Activated CD4-positive, CD25-positive, alpha-beta regulatory T cell treated with anti-CD3 and anti-CD28 coated beads, Interleukin-2, amount 50 U/mL, for 16 hours (primary cell): Measurements from ENCODE around the gene AQP2.

Experiments used
- DNase-seq: peaks from one replicate; pipeline ENCODE4 v3.0.0-alpha.2; 2020; ENCODE audit warnings: low read depth, low spot score

Gene AQP2

DNA sequence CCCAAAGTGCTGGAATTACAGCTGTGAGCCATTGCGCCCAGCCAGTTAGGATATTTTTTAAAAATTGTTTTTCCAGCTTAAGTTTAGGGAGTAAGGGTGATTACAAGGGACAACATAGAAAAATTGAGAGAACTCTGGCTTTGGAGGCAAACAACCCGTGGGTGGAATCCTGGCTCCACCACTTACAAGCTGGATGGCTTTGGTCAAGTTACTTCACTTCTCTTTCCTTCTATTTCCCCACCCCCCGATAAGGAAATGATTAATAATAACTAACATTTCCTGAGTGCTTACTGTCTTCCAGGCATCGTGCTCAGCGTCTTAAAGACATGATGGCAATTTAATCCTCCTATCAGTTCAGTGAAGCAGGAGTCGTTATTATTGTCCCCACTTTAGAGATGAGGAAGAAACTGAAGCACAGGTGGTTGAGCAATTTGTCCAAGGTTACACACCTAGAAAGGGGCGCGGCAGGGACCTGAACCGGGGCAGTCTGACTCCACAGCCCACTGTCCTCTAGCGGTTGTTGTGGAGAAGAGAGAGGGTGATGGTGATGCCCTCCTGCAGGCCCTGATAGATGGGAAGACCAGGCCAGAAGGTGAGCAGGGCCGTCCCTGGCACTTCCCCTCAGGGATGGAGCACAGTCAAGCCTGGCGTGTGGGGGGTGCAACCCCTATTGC, 30.2 kb upstream of the AQP2 start:
- DNase-seq, result no peak

DNA sequence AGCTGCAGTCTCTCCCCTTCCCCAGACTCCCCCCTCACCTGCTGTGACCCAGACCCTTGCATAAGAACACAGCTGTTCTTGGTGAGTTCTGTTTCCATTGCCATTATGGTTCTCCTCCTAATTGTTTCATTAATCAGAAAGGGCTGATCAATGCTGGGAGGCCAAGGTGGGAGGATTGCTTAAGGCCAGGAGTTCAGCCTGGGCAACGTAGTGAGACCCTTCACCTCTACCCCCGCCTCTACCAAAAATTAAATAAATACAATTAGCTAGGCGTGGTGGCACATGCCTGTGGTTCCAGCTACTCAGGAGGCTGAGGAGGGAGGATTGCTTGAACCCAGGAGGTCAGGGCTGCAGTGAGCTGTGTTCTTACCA, 29.6 kb upstream of the AQP2 start:
- no peak for DNase-seq

DNA sequence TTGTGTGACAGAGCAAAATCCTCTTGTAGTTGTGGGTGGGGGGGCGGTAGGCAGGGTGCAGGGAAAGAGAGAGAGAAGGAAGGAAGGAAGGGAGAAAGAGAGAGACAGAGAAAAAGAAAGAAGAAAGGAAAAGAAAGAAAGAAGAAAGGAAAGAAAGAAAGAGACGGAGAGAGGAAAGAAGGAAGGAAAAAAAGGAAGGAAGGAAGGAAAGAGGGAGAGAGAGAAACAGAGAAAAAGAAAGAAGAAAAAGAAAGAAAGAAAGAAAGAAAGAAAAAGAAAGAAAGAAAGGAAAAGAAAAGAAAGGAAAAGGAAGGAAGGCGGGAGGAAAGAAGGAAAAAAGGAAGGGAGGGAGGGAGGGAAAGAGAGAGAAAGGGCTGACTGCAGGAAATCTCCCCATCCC, 29.2 kb upstream of the AQP2 start:
- no peak for DNase-seq

DNA sequence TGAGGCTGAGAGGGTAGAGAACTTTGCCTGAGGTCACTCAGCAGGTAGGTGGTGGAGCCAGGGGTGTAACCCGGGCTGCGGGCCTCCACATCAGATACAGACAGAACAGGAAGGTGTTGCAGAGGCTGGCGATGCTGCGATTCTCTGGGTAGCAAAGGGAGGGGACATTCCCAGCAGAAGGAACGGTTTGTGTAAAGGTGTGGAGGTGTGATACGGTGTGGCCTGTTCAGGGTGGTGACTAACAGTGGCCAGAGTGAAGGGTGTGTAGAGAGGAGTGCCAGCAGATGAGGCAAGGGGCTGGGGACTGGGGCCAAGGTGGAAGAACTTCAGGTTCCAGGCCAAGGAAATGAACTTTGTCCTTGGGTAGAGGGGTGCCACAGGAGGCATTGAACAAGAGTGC, 28.6 kb upstream of the AQP2 start:
- no peak for DNase-seq

DNA sequence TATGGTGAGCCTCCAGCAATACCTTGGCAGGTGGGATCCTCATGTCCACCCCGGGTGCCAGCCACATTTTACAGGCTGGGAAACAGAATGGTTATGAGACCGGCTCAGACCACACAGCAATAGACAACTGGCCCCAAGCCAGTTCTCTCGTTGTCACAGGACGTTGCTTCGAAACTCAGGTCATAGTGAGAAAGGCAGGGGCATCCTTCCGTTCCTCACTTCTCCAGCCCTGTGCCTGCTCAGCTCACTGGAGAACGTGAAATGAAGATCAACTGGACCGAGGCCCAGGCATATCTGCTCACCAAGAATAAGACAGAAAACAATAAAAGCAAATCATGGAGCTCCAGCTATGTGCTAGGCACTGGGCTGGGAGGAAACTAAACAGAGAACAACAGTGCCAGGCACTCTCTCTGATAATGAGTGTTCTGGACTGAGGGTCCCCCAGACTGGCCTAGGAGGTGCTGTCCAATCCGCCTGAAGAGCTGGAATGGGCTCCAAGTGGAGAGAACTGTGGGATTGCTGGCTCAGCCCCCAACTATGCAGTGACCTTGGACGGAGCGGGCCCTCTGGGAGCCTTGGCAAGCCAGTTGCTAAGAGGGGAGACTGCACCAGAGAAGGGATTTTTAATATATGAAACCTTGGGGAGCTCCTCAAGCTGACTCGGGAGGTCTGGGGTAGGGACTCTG, 28.0 kb upstream of the AQP2 start:
- no peak for DNase-seq

DNA sequence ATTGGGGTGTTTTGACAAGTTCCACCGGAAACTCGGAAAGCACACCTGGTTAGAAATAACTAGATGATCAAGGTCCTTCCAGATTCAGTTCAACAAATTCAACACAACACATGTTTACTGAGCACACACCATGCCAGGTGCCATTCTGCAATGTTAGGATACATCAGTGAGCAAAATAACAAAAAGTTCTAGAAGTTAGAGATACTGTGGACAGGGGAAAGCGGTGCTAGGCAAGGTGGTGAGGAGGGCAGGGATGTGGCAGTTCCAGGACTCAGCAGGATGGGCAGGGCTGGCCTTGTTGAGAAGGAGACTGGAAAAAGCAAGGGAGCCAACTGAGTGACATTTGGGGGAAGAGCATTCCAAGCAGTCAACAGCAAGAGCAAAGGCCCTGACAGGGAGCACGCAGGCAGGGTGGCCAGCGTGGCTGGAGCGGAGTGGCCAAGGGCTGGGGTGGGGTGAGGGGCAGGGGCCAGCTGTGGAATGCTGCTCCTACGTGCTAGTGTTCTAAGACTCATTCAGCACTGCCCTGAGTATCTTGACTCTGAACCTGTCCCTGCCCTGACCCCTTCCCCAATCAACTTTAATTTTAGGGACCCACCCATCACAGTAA, 27.4 kb upstream of the AQP2 start:
- DNase-seq, result no peak

DNA sequence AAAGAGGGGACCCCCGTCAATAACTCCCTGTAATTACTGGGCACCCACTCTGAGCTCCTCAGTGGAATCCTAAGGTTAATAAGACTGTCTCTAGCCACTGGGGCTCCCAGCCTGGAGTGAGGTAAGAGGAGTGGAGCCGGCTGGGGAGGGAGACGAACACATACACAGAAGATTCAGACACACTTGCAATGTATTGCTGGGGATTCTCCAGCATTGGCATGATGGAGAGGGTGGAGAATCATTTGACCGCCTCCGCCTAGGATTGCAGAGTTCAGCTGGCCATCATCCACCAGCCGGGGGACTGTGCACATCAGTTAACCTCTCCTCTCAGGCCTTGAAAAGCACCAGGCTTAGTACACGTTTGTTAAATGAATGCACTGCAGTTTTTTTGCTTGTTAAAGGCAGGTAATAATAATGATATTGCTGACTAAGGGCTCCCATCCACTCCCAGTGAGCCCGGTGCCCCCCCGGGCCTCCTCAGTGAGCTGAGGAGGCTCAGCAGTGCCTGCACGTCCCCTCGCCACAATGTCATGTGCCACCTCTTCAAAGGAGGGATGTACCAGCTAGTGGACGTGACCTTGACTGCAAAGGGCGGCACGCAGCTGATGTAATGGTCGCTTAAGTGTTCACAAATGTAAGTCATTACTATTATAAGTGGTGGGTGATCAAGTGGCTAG, 26.5 kb upstream of the AQP2 start:
- DNase-seq, result no peak

DNA sequence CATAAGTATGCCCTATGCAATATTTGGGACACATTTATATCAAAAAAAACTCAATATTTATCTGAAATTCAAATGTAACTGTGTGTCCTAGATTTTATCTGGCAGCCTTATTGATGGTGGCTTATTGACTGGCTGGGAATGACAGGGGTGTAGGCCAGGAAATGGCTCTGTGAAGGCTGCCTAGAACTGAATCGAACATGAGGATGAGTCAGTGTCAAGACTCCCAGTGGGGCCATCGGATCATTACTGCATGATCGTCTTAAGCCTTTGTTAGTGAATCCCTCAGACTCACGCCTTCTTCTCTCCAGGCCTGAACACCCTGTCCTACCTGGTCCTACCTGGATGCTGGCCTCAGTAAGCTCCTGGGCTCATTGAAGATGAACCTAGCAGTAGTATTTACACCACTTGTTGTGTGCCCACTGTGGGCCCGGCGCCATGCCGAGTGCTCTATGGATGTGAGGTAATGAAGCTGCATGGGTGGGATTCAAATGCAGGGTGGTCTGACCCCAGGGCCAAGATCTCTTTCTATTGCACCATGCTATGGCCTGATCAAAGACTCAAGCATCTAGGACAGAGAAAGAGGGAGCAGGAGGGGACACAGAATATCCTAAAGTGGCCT, 25.8 kb upstream of the AQP2 start:
- no peak for DNase-seq

DNA sequence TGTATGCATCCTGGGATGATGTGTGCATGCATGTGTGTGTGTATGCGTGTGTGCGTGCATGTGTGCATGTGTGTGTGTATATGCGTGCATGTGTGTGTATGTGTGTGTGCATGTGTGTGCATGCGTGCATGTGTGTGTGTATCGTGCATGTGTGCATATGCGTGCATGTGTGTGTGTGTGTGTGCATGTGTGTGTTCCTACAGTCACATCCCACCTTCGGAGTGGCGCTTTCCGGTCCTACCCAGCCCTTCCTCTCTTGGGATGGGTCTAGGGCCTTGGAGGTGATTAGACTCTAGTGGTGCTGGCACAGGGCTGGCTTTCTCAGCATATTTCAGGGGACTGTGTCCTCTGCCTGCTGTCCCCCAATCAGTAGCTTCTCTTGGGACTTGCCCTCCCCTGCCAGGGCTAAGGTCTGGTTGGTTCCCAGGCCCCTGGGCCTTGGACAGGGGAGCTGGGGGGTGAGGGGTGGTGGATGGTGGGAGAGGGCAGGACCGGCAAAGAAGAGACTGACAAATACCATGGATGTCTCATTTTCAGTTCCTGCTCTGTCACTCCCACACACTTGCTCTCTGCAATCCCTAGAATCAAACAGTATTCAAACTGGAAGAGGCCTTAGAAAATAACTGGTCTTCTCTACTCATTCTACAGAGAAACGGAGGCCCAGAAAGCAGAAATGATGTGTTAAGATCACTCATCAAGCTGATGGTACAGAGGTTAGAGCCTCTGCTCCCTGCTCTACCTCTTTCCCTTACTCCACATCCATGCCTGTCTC, 24.9 kb upstream of the AQP2 start:
- no peak for DNase-seq

DNA sequence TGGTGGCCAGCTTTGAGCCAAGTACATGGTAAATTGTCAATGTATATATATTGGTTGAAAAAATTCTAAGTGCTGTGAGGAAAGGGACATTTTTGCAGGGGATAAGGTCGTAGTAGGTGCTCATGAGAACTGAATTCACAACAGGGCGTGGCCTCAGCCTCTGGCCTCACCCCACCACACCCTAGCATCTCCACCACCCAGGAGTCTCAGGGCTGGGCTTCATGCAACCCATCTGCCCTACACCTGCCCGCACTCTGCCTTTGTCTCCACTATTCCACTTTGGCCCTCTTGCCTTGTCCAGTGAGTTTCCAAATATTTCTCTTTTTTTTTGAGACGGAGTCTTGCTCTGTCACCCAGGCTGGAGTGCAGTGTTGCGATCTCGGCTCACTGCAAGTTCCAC, 22.1 kb upstream of the AQP2 start:
- DNase-seq, result no peak

DNA sequence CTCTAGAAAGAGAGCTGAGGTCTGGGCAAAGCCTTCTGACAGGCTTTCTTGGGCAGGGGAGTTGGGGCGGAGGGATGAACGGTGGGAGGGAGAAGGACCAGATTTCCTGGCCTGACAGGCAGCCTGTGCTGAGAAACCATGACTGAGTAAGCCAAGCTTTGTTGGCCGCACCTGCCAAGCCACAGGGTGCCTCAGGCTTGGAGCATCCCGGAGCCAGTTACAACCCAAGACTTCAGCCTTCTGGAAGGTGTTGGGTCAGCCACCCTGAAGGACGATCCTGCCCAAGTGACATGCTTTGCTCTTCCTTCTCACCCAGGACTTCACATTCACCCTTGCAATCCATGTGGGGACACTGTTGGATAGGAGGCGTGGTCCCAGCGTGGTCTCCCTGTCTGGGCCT, 21.0 kb upstream of the AQP2 start:
- DNase-seq, result no peak

DNA sequence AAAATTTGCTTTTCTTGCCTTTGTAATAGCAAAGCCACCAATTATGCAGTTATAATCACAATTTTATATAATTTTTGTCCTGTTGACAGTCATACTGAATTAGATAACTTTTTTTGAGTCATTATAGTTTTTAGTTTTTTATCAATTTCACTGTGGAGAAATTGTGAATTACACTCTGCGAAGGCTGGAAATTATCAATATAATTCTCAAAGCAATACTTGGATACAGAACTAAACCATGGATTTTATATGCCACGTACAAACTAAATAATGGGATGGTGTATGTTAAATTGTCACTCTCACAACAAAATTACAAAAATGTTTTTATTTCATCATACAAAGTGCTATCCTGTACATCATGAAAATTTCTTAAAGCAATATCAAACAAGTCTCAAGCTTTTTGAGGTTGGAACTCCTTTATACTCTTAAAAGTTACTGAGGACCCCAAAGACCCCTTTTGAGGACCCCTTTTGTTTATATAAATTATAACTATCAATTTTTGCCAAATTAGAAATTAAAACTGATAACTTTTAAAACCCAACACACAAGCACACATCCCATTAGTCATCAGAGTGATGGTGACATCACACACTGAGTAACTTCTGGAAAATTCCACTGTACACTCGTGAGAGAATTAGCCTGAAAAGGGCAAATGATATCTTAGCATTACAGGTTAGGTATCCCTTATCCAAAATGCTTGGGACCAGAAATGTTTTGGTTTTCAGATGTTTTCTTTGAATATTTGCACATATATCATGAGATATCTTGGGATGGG, 19.8 kb upstream of the AQP2 start:
- DNase-seq, result no peak

DNA sequence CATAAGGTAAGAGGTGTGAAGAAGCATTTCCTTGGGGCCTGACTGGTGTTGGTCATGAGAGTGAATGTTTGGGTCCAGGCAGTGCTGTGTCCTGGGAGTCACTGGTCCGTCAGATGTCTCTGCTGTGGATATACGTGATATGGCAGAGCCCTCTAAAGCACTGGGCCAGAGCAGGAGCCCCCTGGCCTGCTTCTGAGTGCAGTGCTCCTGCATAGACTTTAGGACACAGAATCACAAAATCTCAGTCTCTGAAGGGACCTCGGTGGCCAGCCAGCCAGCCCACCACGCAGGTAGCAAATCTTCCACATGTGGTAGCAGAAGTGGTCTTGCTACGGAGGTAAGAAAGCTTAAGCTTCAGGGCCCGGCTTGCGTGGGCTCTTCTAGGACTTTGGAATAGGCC, 18.5 kb upstream of the AQP2 start:
- DNase-seq, result no peak

DNA sequence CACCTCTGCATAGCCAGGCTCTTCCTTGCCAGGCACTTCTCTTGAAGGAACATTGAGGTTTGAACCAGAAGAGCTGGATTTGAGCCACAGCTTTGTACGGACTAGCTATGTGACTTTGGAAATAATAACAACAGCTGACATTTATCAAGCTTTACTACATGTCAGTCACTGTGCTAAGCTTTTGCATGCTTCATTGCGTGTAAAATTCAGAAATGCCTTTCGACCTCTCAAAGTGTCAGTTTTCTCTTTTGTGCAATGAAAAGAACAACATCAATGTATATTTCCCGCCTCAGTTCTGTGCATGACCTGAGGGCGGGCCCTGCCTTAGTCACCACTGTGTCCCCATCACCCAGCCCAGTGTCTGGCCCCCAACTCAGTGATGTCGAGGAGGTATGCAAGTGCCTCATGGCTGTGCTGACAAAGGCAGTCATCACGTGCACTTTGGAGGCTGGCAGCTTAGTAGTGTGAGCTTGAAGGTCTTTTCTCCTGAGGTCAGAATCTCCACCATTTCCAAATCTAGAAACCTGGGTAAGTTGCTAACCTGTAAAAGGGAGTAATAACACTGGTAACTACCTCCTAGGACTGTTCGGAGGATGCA, 17.9 kb upstream of the AQP2 start:
- no peak for DNase-seq

DNA sequence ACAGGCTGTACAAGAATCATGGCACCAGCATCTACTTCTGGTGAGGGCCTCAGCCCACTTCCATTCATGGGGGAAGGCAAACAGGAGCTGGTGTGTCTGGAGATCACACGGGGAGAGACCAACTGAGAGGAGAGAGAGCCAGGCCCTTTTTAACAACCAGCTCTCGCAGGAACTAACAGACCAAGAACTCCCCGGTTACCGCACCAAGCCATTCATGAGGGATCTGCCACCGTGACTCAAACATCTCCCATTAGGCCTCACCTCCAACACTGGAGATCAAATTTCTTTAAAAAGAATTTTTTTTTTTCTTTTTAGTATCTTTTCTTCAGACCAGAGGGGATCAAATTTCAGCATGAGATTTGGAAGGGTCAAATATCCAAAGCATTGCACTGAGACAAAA, 16.7 kb upstream of the AQP2 start:
- no peak for DNase-seq

DNA sequence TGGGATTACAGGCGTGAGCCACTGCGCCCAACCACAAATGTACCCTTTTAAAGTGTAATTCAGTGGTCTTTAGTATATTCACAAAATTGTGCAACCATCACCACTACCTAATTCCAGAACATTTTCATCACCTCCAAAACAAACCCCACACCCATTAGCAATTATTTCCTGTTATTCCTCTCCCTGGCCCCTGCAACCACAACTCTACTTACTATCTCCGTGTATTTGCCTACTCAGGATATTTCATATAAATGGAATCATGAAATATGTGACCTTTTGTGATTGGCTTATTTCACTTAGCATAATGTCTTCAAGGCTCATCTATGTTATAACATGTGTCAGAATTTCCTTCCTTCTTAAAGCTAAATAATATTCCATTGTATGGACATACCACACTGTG, 16.0 kb upstream of the AQP2 start:
- DNase-seq, result no peak

DNA sequence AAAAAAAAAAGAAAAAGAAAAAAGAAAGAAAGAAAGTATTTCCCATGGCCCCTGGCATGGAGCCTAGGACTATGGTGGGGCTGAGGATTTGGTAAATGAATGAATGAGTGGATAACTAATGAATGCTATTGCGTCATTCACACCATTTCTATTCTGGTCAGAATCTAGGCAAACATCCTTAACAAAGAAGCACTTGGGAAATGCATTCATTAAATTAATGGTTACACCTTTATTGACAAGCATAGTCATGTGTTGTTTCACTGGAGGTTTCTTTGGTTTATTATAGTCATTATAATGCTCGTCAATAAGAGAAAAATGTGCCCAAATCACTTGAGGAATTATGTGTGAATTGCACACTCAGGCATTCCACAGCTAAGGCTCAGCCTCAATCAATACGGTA, 13.6 kb upstream of the AQP2 start:
- no peak for DNase-seq

DNA sequence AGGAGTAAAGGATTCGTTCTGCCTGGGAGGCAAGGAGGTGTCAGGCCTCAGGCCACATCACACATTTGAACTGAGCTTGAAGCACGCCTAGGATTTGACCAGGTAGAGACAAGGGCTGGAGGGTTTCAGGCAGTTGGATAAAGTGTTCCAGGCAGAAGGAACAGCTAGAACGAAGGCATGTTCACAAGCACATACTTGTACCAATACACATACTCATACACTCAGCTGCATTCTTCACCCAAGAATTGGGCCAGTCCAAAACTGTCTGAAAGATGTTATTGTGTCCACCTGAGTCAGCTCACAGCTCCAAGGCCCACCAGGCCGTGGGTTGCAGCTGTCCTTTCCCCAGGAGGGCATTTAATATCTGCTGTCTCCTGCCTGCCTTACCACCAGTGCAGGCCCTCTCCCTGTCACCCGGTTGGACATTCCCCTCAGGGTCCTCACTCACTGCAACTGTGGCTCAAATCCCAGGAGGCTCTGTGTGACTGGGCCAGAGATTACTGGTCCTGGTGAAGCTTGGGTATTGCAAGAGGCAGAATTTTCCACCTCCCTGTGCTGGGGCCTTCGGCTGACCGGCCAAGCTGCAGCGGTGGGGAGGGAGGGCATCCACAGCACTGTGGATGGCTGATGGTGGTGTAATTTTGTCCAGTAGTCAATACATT, 12.8 kb upstream of the AQP2 start:
- DNase-seq, result no peak

DNA sequence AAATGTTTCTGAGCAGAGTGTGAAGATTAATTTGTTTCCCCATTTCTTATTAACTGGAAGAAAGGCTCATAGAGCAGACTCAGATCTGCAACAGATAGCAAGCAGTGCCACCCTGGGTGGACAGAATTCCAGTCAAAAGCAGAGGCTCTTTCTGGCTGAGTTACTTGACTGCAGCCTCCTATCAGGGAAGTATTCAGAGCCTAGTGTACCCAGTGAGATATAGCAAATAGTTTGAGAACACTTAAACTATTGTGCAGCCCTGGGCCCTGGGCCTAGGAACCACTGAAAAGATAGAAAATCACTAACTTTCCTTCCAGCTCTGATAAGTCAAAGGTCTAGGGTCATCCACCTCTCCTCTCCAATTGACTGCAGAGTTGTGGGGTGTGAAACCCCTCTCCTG, 11.2 kb upstream of the AQP2 start:
- DNase-seq, result no peak

DNA sequence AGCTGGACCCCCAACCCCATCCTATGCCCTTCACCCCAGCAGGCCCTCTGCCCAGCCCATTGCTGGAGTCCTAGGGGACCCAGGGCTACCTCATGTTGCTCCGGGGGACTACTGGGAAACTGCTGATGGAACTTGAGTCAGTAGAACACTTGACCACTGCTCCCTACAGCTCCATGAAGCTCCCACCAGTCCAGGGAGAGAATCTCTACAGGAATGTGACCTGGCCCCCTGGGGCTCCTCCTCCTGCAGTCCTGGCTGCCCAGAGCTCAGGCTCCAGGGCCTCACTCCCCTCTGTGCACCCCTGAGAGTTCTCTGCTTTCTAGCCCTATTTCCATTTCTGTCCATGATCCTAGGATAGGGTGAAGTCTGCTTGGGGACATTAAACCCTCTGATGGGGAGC, 10.8 kb upstream of the AQP2 start:
- DNase-seq, result no peak
